Epithelial cell of esophagus (primary cell): ENCODE results near the gene ADGRB2.

Source experiments
- DNase-seq: peaks from one replicate; pipeline ENCODE4 v3.0.0; 2010; ENCODE audit warnings: low read depth
- H3K4me3 ChIP-seq: 2 replicates; pipeline ENCODE4 v1.5.1; 2011; ENCODE audit warnings: mild to moderate bottlenecking, low read length, control low read depth
- TF ChIP-seq, protein P1 (sequence below): IDR thresholded peaks from 2 replicates; pipeline ENCODE4 v1.5.1; 2011; ENCODE audit warnings: low read depth, mild to moderate bottlenecking, low read length, control low read depth, inconsistent platforms; ENCODE audit not compliant: insufficient read depth; ENCODE audit errors: missing control alignments

The ADGRB2 gene

GRCh38 chr1:31696242-31696641 is 67.9 kb downstream of the ADGRB2 start:
- DNase-seq = no peak
- TF ChIP-seq, protein P1, sequence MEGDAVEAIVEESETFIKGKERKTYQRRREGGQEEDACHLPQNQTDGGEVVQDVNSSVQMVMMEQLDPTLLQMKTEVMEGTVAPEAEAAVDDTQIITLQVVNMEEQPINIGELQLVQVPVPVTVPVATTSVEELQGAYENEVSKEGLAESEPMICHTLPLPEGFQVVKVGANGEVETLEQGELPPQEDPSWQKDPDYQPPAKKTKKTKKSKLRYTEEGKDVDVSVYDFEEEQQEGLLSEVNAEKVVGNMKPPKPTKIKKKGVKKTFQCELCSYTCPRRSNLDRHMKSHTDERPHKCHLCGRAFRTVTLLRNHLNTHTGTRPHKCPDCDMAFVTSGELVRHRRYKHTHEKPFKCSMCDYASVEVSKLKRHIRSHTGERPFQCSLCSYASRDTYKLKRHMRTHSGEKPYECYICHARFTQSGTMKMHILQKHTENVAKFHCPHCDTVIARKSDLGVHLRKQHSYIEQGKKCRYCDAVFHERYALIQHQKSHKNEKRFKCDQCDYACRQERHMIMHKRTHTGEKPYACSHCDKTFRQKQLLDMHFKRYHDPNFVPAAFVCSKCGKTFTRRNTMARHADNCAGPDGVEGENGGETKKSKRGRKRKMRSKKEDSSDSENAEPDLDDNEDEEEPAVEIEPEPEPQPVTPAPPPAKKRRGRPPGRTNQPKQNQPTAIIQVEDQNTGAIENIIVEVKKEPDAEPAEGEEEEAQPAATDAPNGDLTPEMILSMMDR = no peak
- H3K4me3 ChIP-seq = no peak overlapping the region

DNA sequence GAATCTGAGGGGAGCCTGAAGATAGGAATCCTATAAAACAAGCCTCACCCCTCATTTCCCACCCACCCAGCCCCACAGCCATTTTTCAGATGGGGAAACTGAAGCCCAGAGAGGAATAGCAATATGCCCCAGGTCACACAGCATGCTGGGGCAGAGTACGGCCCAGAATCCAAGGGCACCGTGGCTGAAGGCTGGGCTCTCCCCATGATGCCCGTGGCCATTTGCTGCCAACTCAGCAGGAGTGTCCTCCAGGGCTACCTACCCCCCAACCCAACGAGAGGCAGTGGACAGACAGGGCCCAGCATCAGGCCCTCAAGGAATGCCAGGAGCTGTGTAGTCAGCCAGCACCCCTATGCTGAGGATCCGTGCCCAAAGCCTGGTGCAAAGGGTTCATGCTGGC is 68.8 kb downstream of the ADGRB2 start:
- no peak overlapping the region for H3K4me3 ChIP-seq
- DNase-seq = no peak
- TF ChIP-seq, protein P1 = no peak

DNA sequence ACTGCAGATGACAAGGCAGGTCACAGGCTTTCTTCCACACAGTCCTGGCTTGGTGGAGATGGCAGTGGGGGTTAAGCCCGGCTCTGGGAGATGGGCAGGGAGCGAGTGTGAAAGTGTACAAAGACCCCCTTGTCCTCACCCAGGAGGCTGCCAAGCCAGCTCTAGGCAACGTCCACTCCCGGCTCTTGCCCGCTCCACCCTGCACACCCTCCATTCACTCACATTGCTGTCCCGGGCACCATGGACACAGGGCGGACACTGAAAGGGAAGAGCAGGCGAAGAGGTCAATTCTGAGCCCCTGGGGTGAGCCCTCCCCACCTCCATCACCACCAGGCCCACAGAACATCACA is 69.2 kb downstream of the ADGRB2 start:
- no peak overlapping the region for H3K4me3 ChIP-seq
- DNase-seq = no peak
- TF ChIP-seq, protein P1 = no peak

- no peak overlapping the region for H3K4me3 ChIP-seq
- TF ChIP-seq, protein P1 = no peak
- no peak for DNase-seq
Observed at GRCh38 chr1:31694069-31694963, 69.8 kb downstream of the ADGRB2 start.

- TF ChIP-seq, protein P1 = no peak
- DNase-seq = no peak
- H3K4me3 ChIP-seq = no peak overlapping the region
Observed at GRCh38 chr1:31693231-31693630, 70.9 kb downstream of the ADGRB2 start.

DNA sequence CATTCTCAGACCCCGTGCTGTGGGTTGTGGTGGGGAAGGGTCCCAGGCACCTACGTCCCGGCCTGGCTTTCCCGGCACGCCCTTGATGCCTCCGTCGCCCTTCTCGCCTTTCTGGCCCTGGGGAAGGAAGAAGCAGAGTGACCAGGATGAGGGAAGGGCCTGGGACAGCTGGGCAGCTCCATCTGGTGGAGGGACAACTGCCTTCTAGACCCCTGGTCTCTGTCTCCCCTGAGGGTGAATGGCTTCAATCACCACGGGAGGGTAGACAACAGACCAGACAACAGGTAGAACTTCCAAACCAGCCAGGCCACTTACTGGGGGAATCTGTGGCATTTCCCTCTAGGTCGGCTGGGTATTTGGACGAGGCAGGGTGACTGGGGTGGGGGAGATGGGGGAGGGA is 72.2 kb downstream of the ADGRB2 start:
- TF ChIP-seq, protein P1 = no peak
- H3K4me3 ChIP-seq = no peak overlapping the region
- DNase-seq = no peak

GRCh38 chr1:31691446-31691845 is 72.7 kb downstream of the ADGRB2 start:
- no peak overlapping the region for H3K4me3 ChIP-seq
- TF ChIP-seq, protein P1 = no peak
- no peak for DNase-seq
